Activated CD8-positive, alpha-beta memory T cell treated with anti-CD3 and anti-CD28 coated beads for 4 hours (primary cell): Measurements from ENCODE around the gene CACNA1B.

Source experiments
- DNase-seq, 2 donors: peaks; one replicate each; pipeline ENCODE4 v3.0.0-alpha.2; 2020; ENCODE audit warnings: low read depth in 2 of 2

The CACNA1B gene

GRCh38 chr9:137965177-137965795 lies 87.7 kb downstream of the CACNA1B start:
- DNase-seq, result no peak

- DNase-seq, result no peak
These were observed 89.8 kb downstream of the CACNA1B start for GRCh38 chr9:137967280-137967953.

GRCh38 chr9:137968235-137968634 lies 90.7 kb downstream of the CACNA1B start:
- no peak for DNase-seq

GRCh38 chr9:137969008-137969407 lies 91.4 kb downstream of the CACNA1B start:
- DNase-seq, result no peak

- DNase-seq, result no peak
These were observed 92.1 kb downstream of the CACNA1B start for GRCh38 chr9:137969685-137970084.

GRCh38 chr9:137970098-137970497 lies 92.5 kb downstream of the CACNA1B start:
- DNase-seq, result no peak

GRCh38 chr9:137970686-137971476 lies 93.3 kb downstream of the CACNA1B start:
- DNase-seq, result no peak

GRCh38 chr9:137971477-137972138 lies 94.0 kb downstream of the CACNA1B start:
- DNase-seq, result no peak

GRCh38 chr9:137972355-137972987 lies 94.9 kb downstream of the CACNA1B start:
- DNase-seq, result no peak

- no peak for DNase-seq
These were observed 95.4 kb downstream of the CACNA1B start for GRCh38 chr9:137972988-137973470.

- DNase-seq, result no peak
These were observed 96.3 kb downstream of the CACNA1B start for GRCh38 chr9:137973829-137974416.

GRCh38 chr9:137974746-137975526 lies 97.4 kb downstream of the CACNA1B start:
- DNase-seq, result no peak

GRCh38 chr9:137975527-137975913 lies 97.9 kb downstream of the CACNA1B start:
- DNase-seq, result no peak

GRCh38 chr9:137975936-137976565 lies 98.5 kb downstream of the CACNA1B start:
- no peak for DNase-seq

GRCh38 chr9:137977571-137978261 lies 100.1 kb downstream of the CACNA1B start:
- no peak for DNase-seq

GRCh38 chr9:137978262-137978714 lies 100.7 kb downstream of the CACNA1B start:
- DNase-seq, result no peak

GRCh38 chr9:137982200-137982599 lies 104.6 kb downstream of the CACNA1B start:
- DNase-seq, result no peak

- no peak for DNase-seq
These were observed 106.4 kb downstream of the CACNA1B start for GRCh38 chr9:137984005-137984404.
